Measurements from ENCODE around the gene INTS7. TPM values are rescaled to one million over a fixed set of nuclear protein-coding genes. Genes with fewer than 3 reads are reported as not detected.

The INTS7 gene
- total RNA-seq, 1 experiment from 2014 or later = 21.7 TPM

GRCh38 chr1:212030936-212031528 is 4.3 kb downstream of the INTS7 start (continued):
- TF ChIP-seq POLR2AphosphoS5 (IDR thresholded peaks at IDR 0.05; ENCODE audit: low read depth, low read length) = peak; percentile 37; the same call in 1 of the 2 replicates
- TF ChIP-seq ELF1 (IDR thresholded peaks at IDR 0.05; ENCODE audit: borderline replicate concordance, low read depth) = no peak
- TF ChIP-seq SP1 (IDR thresholded peaks at IDR 0.05; ENCODE audit: low read depth) = peak; percentile 73
- TF ChIP-seq CEBPB (IDR thresholded peaks at IDR 0.05; ENCODE audit: low read depth) = peak; percentile 95
- no peak for TF ChIP-seq ZNF274 (IDR thresholded peaks at IDR 0.05; ENCODE audit: low read depth, low read length)
- TF ChIP-seq EZH2 (IDR thresholded peaks at IDR 0.05) = no peak
- no peak for TF ChIP-seq EGR1 (IDR thresholded peaks at IDR 0.05; ENCODE audit: low read depth)
- TF ChIP-seq YY1 (IDR thresholded peaks at IDR 0.05; ENCODE audit: extremely low read depth, insufficient replicate concordance, low read depth, low read length) = no peak
- TF ChIP-seq FOSL1 (IDR thresholded peaks at IDR 0.05; ENCODE audit: low read depth) = peak; percentile 85
- TF ChIP-seq EZH2phosphoT487 (IDR thresholded peaks at IDR 0.05; ENCODE audit: borderline replicate concordance) = no peak
- peak; percentile 31; the same call in 1 of the 2 replicates for TF ChIP-seq SRF (IDR thresholded peaks at IDR 0.05; ENCODE audit: low read depth)
- TF ChIP-seq SIN3A (IDR thresholded peaks at IDR 0.05; ENCODE audit: low read depth) = peak; percentile 61
- peak; percentile 91; the same call in 1 of the 2 replicates for TF ChIP-seq ATF3 (IDR thresholded peaks at IDR 0.05)
- TF ChIP-seq MAX (IDR thresholded peaks at IDR 0.05) = no peak
- TF ChIP-seq CBX3 (IDR thresholded peaks at IDR 0.05; ENCODE audit: low read depth) = peak; percentile 66; the same call in 1 of the 2 replicates
- no peak for TF ChIP-seq ZBTB33 (IDR thresholded peaks at IDR 0.05; ENCODE audit: extremely low read depth, insufficient replicate concordance, low read length)
